ENCODE data around the gene BIRC3.
"Not testable (repeated sequence)": the region's sequence is repeated elsewhere in the genome, so short reads cannot be mapped to it uniquely, and the experiment has no call there.

The BIRC3 gene

GRCh38 chr11:102295045-102295444 is 22.2 kb upstream of the BIRC3 start:
- no peak overlapping the region for H3K27ac ChIP-seq
- TF ChIP-seq ZFX (IDR thresholded peaks at IDR 0.05; ENCODE audit: borderline replicate concordance): no peak
- no peak for TF ChIP-seq CTCF (IDR thresholded peaks at IDR 0.05)

- not testable (repeated sequence) for H3K27ac ChIP-seq
Measured at GRCh38 chr11:102296757-102297156, 20.5 kb upstream of the BIRC3 start.

- not testable (repeated sequence) for H3K27ac ChIP-seq
Measured at GRCh38 chr11:102300837-102301236, 16.4 kb upstream of the BIRC3 start.

GRCh38 chr11:102302241-102302640 is 15.0 kb upstream of the BIRC3 start:
- TF ChIP-seq ZFX (IDR thresholded peaks at IDR 0.05; ENCODE audit: borderline replicate concordance): no peak
- no peak for TF ChIP-seq CTCF (IDR thresholded peaks at IDR 0.05)
- no peak overlapping the region for H3K27ac ChIP-seq

- no peak for TF ChIP-seq CTCF (IDR thresholded peaks at IDR 0.05)
- H3K27ac ChIP-seq: no peak overlapping the region
Measured at GRCh38 chr11:102304686-102305085, 12.6 kb upstream of the BIRC3 start.

- TF ChIP-seq ZFX (IDR thresholded peaks at IDR 0.05; ENCODE audit: borderline replicate concordance) (no peak), CTCF (IDR thresholded peaks at IDR 0.05) (no peak)
- peak overlapping the region; percentile 64 for H3K27ac ChIP-seq
Measured at GRCh38 chr11:102305352-102306047, 11.8 kb upstream of the BIRC3 start.

- H3K27ac ChIP-seq: peak overlapping the region; percentile 64
- TF ChIP-seq CTCF (IDR thresholded peaks at IDR 0.05) (peak; percentile 36), ZFX (IDR thresholded peaks at IDR 0.05; ENCODE audit: borderline replicate concordance) (no peak)
Measured at GRCh38 chr11:102306048-102306597, 11.2 kb upstream of the BIRC3 start.

GRCh38 chr11:102306817-102307726 is 10.2 kb upstream of the BIRC3 start:
- TF ChIP-seq CTCF (IDR thresholded peaks at IDR 0.05) (no peak), ZFX (IDR thresholded peaks at IDR 0.05; ENCODE audit: borderline replicate concordance) (no peak)
- H3K27ac ChIP-seq: peak overlapping the region; percentile 64

Measured in 22Rv1 (cell line).